GM21390 (cell line): ENCODE data around the gene EFCAB11.
"Not testable (repeated sequence)": the region's sequence is repeated elsewhere in the genome, so short reads cannot be mapped to it uniquely, and the experiment has no call there.

Source experiments
- ATAC-seq: cut with Tn5 transposase; IDR thresholded peaks from one replicate; pipeline ENCODE4 v1.9.1; 2021; ENCODE audit not compliant: unreplicated experiment

EFCAB11 gene

GRCh38 chr14:89874091-89874490 is 80.4 kb downstream of the EFCAB11 start:
- ATAC-seq, result not testable (repeated sequence)

GRCh38 chr14:89870316-89870715 is 84.2 kb downstream of the EFCAB11 start:
- ATAC-seq, result no peak

DNA sequence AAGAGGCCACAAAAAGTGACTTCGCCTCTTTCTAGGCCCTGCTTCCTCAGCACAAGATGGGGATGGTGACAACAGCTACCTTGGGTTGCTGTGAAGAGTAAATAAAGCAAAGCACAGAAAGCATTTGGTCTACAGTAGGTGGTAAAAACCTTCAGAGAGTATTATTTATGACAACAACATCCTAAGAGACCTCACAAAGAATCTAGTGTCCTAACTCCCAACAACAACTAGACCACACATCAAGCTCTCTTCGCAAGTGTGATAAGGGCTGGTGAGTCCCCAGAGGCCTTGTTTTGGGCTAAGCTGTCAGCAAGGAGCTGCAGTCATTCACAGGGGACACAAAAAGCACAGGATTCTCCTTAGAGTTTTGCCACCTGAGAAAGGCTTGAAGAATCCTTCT is 84.9 kb downstream of the EFCAB11 start:
- no peak for ATAC-seq

DNA sequence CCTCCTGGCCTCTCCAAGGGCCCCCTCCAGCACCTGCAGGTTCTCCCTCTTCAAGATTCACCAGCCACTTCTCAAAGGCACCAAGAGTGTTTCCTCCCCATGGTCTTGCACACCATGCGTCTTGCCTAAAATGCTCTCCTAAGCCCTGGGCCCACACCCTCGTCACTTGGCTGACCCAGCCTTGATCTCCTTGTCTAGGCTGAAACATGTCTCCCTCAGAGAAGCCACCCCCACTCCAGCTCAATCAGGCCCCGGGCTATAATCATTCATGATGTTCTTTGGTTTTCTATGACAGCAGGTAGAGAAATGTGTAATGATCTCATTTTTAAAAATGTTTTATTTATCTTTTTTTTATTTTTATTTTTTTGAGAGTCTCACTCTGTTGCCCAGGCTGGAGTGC is 88.1 kb downstream of the EFCAB11 start:
- ATAC-seq, result no peak

- no peak for ATAC-seq
Measured at GRCh38 chr14:89865153-89865552, 89.4 kb downstream of the EFCAB11 start.

- ATAC-seq, result no peak
Measured at GRCh38 chr14:89862856-89863255, 91.7 kb downstream of the EFCAB11 start.

GRCh38 chr14:89861630-89862029 is 92.9 kb downstream of the EFCAB11 start:
- ATAC-seq, result no peak

DNA sequence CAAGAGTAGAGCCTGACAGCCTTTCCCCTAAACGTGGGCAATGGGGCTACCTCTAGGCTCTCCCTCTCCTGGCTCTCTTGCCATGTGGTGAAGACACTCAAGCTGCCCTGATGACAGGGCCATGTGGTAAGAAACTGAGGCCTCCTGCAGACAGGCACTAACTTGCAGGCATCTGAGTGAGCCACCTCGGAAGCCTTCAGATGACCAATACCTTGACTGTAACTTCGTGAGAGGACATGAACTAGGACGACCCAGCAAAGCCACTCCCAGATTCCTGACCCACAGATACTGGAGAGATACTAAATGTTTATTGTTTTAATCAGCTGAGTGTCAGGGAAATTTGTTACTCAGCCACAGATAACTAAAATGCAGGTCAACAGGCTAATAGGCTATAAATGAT is 96.4 kb downstream of the EFCAB11 start:
- no peak for ATAC-seq

GRCh38 chr14:89856871-89857345 is 97.6 kb downstream of the EFCAB11 start:
- ATAC-seq, result no peak

DNA sequence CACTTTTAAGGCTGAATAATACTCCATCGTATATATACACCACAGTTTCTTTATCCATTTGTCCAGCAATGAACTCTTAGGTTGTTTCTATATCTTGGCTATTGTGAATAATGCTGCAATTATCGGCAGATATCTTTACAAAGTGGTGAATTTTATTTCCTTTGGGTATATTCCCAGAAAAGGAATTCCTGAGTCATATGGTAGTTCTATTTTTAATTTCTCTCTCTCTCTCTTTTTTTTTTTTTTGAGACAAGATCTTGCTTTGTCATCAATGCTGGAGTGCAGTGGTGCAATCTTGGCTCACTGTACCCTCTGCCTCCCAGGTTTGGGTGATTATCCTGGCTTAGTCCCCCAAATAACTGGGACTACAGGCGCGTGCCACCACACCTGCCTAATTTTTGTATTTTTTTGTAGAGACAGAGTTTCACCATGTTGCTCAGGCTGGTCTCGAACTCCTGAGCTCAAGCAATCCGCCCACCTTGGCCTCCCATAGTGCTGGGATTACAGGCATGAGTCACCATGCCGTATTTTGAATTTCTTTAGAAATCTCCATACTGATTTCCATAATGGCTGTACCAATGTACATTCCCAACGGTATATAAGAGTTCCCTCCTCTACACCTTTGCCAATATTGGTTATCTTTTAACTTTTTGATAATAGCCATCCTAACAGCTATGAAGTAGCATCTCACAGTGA is 98.4 kb downstream of the EFCAB11 start:
- ATAC-seq, result no peak

GRCh38 chr14:89853936-89854693 is 100.4 kb downstream of the EFCAB11 start:
- no peak for ATAC-seq

DNA sequence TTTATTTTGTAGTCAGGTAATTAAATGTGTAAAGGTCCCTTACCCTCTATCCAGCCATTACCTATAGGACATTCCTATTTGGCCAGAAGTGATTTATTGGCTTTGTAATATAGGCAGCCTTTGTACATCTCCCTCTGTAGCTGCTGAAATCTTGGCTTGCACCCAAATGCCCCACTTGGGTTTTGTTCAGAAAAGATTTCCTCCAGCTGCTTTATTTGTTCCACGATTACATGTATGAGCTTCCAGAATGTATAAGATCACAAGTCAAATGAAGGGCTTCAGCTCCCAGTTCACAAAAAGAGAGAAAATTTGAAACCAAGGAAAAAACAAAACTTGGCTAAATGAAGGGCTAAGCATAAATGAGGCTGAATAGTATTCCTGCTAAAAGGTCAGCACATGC is 103.4 kb downstream of the EFCAB11 start:
- ATAC-seq, result no peak

- ATAC-seq, result no peak
Measured at GRCh38 chr14:89849931-89850330, 104.6 kb downstream of the EFCAB11 start.

DNA sequence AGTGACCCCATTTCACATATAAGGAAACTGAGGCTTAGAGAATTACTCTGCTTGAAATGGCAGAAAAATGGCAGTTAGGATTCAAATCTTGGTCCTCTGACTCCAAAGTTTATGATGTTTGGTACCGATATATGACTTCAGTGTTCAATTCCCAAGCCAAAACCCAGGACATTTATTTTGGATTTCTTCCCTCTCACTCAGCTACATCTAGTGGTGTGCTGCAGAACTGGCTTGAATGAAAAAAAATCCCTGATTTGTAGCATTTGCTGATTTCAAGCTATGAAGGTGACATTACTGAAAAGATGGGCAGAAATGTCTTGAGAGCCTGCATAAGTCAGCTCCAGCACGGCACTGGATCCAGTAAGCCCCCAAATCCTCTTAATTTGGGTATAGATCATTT is 106.4 kb downstream of the EFCAB11 start:
- ATAC-seq, result no peak

DNA sequence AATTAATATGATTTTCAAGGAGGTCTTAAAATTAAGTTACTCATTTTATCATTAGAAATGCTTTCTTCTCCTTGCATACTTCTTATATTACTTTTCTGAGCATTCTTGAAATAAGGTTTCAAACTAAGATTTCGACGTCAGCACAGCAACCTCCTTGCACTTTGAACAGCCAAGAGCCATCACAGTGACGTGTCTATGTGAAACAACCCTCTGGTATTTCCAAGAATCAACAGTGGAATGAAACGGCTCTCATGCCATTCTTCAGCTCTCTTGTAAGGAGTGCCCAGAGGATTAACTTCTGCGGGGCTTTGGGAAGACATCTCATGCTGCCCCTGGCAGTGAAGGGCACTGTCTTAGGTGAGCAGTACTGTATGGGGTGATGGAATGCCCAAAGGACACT is 109.2 kb downstream of the EFCAB11 start:
- ATAC-seq, result no peak

DNA sequence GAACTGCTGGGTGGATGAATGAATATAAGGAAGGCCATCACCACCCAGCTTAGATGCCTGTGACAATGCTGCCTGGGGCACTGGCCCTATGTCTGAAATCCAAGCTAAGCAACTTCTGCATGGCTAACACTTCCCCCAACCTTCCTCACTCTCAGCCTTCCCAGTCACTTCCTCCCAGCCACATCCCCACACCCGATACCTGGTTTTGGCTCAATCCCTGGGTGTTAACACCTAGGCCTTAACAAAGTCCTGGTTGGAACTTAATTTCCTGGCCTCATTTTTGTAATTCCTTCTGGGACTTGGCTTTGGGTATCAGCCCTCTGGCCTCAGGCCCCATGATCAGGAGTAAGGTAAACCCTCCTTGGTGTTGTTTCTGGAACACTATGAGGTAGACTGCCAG is 110.0 kb downstream of the EFCAB11 start:
- no peak for ATAC-seq

DNA sequence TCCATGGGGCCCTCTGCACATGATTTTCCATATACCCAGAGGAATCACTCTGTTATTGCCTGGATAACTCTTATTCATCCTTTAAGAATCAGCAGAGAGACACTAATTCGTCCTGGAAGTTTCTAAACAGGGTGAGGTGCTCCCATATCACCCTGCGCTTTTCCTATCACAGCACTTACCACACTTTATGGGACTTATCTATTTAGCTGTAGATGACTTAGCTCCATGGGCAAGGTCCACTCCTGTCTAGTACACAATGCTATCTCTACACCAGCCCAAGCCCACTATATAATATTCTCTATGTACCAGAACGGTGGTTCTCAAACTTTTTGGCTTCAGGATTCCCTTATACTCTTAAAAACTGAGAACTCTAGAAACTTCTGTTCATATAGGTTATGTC is 111.7 kb downstream of the EFCAB11 start:
- no peak for ATAC-seq

- ATAC-seq, result no peak
Measured at GRCh38 chr14:89841851-89842250, 112.7 kb downstream of the EFCAB11 start.

DNA sequence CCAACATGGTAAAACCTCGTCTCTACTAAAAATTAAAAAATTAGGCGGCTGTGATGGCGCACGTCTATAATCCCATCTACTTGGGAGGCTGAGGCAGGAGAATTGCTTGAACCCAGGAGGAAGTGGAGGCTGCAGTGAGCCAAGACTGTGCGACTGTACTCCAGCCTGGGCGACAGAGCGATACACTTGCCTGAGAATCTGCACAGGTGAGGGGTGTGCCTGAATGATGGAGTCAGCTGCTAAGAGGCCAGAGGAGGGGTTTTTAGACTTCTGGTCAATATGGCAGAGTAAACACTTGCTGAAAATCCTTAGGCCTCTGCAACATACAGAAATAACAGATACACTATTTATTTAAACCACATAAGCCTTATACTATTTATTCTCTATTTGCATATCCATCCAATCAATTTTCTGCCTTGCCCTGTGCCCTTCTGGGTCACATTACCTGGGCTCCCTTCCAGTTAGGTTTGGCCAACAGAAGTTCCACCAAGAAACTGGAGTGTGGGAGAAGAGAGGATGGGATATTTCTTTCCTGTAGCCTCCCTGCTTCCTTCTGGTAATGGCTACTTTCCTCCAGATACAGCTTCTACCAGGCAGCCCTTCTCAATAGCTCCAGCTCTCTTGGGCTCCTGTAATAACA is 117.6 kb downstream of the EFCAB11 start:
- ATAC-seq, result no peak

DNA sequence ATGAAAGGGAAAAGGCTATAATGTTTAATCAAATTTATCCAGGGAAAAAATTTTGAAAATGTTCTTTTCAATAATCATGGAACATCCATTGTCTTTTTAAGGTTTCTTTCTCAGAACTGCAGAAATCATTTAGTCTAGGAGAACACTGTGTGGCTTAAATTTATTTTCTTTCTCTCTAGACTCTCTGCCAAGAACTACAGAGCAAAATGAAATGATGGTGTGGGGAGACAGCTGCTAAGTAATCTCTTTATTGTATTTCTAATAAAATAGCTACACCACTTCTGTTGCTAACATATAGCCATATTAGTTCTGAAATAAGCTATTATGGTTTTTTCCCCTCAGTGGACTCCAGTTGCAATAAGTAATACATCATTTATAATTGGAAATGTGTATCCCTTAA is 120.9 kb downstream of the EFCAB11 start:
- ATAC-seq, result no peak

DNA sequence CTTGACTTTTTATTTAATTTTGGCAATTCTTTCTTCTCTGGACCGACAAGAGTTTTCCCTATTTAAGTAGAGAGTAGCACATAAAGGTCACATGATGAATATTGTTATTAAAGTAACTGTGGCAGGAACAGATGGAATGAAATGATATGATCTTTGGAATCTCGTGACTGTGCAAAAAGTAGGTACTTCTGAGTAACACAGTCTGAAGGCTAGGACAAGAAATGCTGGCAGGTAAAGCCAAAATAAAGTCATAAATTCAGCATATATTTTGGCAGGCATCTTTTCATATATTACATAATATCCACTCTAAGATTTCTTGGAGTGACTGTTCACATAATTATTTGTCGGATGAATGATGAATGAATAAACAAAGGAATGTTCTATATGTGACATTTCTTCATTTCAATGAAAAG is 121.4 kb downstream of the EFCAB11 start:
- no peak for ATAC-seq
